GM19035 (cell line): ENCODE measurements around the gene PPP2R2C.

Experiments used
- ATAC-seq: cut with Tn5 transposase; IDR thresholded peaks from one replicate; pipeline ENCODE4 v1.9.1; 2021; ENCODE audit not compliant: unreplicated experiment

The PPP2R2C gene

GRCh38 chr4:6273661-6273990 is 198.8 kb downstream of the PPP2R2C start:
- ATAC-seq = no peak

GRCh38 chr4:6272863-6273660 is 199.4 kb downstream of the PPP2R2C start:
- ATAC-seq = no peak

GRCh38 chr4:6271701-6272465 is 200.5 kb downstream of the PPP2R2C start:
- no peak for ATAC-seq

DNA sequence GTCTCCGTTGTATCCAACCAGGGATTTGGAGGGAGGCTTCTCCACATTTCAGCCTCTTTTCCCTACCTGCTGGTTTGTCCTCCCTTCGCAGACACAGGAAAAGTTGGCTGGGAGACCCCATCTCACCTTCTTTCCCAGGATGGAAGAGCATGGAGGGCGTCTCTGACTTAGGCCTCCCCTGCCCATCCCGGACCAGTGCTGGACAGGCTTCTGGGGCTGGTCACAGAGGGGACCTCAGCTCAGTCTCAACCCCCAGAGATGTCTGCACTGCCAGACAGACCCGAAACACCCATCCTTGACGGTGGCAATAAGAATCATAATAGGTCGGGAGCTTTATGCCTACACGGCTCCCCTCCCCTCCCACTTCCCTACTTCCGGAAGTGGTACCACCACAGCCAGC is 201.2 kb downstream of the PPP2R2C start:
- ATAC-seq = no peak

DNA sequence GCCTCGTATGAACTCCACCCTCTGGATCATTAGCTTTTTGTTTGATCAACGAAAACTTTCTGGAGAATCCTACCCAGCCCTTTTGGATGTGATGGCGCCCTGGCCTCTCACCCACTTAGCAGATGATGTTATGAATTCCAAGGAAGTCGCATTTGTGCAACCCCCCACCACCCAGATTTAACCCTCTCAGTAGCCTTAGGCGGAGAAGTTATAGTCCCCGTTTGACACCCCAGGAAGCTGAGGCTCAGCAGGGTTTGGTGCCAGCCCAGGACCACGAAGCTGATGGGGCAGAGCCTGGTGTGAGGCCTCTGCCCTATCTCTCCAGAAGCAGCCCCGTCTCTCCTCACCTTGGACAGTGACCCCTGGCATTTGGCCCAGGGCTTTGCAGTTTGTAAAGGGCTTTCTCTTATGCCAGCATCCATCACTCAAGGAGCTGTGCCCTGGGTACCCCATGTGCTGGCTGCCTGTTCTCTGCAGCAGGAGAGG is 201.7 kb downstream of the PPP2R2C start:
- ATAC-seq = no peak
